ENCODE results near the gene TNIK. TPM values are rescaled to one million over a fixed set of nuclear protein-coding genes. Genes with fewer than 3 reads are reported as not detected.

Gene TNIK
- total RNA-seq, 1 donor, result 7.3 TPM

- DNase-seq (ENCODE audit: low read depth in 2 of 3, low spot score in 2 of 3), result no peak
Observed at GRCh38 chr3:171157286-171157685, 302.9 kb downstream of the TNIK start.

DNA sequence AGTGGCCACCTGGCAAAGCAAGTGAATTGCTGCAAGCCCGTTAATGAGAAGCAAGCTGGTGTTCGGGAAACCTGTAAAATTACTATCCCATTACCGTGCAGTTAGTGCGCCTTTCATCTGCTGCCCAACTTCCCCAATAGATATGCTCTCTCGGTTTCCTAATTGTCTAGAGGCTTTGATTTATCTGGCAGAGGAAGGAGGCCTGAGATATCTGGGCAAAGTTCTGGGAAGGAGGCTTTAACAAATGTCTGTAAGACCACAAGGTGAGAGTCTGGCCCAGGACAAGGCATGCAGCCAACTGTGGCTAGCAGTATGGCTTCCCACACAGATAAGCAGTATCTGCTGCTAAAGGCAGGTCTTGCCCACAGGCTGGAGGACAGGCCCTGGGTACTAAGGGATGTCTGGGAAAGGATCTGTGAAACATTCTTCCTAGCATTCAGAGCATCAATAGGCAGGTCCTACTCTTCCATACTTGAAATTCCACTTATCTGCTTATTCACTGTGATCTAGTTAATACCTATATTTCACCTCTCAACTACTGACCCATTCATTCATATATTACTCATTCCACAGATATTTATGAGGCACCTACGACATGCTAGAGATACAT is 303.7 kb downstream of the TNIK start:
- DNase-seq (ENCODE audit: low read depth in 2 of 3, low spot score in 2 of 3), result no peak

DNA sequence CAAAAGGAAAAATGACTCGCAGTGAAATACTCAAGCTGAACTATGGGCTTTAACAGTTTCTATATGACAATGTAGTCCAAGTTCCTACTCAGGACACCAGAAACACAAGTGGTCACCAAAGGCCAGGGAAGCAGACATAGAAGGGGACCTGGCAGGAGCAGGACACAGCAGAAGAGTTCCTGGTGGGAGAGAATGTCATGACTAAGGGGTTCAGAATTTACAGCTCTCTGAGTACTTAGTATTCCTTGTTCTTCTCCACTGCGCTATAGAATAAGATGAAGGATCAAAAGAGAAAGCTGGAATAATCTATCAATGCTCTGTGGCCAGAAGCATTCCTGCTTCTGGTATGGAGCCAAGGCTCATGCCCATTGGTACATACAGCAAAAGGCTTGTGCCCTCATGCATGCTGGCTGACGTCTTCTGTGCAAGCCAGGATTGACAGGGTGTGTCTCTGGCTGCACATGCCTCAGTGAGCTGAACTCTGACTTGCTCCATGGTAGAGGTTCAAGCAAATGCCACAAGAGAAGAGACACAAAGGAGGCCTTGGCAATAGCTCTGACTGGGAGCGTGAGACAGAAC is 305.0 kb downstream of the TNIK start:
- no peak for DNase-seq (ENCODE audit: low read depth in 2 of 3, low spot score in 2 of 3)

- DNase-seq (ENCODE audit: low read depth in 2 of 3, low spot score in 2 of 3), result no peak
Observed at GRCh38 chr3:171150945-171151344, 309.3 kb downstream of the TNIK start.

- DNase-seq (ENCODE audit: low read depth in 2 of 3, low spot score in 2 of 3), result no peak
Observed at GRCh38 chr3:171149526-171150116, 310.6 kb downstream of the TNIK start.

GRCh38 chr3:171145798-171146197 is 314.4 kb downstream of the TNIK start:
- DNase-seq (ENCODE audit: low read depth in 2 of 3, low spot score in 2 of 3), result no peak

DNA sequence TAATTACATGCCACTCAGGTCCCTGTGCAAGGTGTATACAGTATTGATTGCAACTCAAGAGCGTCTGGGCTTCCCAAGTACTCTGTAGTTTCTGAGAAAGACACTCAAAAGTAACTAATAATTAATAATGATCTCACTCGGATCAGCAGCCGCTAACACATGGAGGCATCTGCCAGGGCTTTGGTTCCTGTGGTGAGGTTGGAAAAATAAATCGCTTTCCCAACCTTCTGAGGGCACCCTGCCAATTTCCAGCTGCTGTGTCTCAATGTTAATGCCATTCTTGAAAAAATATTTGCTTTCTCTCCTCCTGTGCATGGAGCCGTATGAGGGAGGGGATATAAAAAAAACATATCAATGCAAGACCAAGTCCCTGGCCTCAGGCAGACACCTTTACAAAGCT is 317.2 kb downstream of the TNIK start:
- no peak for DNase-seq (ENCODE audit: low read depth in 2 of 3, low spot score in 2 of 3)

GRCh38 chr3:171140246-171140645 is 320.0 kb downstream of the TNIK start:
- no peak for DNase-seq (ENCODE audit: low read depth in 2 of 3, low spot score in 2 of 3)

DNA sequence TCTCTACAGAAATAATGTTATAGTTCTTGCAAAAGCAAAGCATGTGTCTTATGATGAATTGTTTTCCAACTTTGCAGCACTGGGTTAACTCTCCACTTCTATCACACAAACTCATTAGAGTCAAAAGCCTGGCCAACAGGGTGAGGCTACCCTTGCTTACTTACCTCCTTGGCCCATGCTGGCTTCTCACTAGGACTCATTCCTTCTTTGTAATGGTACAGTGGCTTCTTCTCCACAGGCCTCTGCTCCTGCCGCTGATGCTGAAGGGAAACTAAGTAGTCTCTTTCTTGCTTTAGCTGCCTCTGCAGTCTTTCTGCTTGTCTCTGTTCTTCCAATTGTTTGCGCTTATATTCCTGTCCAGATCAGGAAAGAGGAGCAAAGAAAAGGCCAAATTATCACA is 322.2 kb downstream of the TNIK start:
- DNase-seq (ENCODE audit: low read depth in 2 of 3, low spot score in 2 of 3), result no peak

DNA sequence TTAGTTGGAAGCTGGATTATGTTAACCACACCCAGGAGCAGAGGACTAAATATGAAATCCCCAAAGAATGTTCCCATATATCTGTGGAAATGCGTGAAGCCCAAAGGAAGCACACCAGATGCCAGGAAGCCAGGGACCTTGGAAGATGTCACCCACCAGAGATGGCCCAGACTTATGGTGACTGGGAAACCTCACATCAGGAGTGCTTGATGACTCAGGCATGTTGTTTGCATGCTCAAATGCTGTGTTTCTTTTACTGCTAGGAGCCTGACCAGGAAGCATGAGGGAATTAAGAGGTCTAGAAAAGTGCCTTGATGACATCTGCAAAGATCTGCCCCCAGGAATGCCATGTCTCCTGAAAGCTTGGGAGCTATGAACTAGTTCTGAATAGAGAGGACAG is 324.7 kb downstream of the TNIK start:
- DNase-seq (ENCODE audit: low read depth in 2 of 3, low spot score in 2 of 3), result no peak

DNA sequence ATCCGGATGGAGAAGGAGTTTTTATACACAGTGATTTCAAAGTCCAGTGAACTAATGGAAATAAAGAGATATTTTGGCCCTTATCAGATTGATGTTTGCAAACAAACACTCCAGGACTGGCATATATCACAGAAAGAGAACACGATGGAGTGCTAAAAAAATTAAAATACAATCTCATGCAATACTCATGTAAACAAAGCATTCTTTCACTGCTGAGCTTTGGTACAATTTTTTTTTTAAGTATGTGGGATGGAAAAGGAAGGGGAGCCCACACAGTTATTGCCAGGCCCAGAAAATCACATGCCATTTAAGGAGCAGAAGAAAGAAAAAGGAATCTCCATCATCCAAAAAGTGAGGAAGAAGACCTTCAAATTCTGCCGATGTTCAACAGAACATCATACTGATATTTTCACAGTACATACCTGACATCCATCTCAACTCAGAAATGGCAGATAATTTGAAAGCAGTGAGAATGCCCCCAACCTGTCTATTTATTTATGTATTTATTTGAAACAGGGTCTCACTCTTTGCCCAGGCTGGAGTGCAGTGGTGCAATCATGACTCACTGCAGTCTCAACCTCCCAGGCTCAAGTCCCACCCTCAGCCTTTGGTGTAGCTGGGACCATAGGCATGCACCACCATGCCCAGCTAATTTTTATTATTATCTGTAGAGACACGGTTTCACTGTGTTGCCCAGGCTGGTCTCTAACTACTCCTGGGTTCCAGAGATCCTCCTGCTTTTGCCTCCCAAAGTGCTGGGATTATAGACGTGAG is 326.2 kb downstream of the TNIK start:
- no peak for DNase-seq (ENCODE audit: low read depth in 2 of 3, low spot score in 2 of 3)

DNA sequence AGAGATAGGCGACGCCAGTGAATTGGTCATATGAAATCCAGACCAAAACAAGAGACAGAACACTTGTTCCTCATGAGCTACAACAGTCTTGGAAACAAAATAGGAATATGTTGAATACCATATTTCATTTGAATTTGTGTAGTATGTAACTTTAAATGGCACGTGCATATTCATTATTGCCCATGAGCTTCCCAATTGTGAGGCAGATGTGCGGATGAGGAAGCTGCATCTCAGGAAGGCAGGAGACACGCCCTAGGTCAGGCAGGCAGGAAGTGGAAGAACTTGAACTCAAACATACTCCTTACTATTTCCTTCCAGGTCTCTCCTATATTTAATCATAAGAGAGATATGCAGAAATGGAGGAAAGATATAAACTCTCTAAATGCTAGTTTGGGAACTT is 326.9 kb downstream of the TNIK start:
- no peak for DNase-seq (ENCODE audit: low read depth in 2 of 3, low spot score in 2 of 3)

GRCh38 chr3:171132873-171133272 is 327.3 kb downstream of the TNIK start:
- no peak for DNase-seq (ENCODE audit: low read depth in 2 of 3, low spot score in 2 of 3)

DNA sequence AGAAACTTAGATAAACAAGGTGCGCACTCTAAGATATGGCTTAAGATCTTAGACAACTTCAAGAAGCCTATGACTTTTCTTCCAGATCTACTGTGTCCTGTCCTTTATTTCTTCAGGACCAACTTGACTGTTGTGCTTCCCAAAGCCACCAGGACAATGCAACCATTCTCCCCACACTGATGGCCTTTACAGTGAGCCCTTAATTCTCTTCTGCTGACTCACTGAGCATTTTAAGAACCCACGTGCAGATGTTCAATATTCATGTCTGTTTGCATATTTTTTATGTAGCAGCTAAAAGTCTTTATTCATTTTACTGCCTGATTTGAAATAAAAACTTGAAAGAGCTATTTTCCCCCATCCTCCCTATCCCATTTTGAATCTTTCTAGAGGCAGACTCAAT is 330.4 kb downstream of the TNIK start:
- DNase-seq (ENCODE audit: low read depth in 2 of 3, low spot score in 2 of 3), result no peak

GRCh38 chr3:171127611-171128010 is 332.6 kb downstream of the TNIK start:
- DNase-seq (ENCODE audit: low read depth in 2 of 3, low spot score in 2 of 3), result no peak

DNA sequence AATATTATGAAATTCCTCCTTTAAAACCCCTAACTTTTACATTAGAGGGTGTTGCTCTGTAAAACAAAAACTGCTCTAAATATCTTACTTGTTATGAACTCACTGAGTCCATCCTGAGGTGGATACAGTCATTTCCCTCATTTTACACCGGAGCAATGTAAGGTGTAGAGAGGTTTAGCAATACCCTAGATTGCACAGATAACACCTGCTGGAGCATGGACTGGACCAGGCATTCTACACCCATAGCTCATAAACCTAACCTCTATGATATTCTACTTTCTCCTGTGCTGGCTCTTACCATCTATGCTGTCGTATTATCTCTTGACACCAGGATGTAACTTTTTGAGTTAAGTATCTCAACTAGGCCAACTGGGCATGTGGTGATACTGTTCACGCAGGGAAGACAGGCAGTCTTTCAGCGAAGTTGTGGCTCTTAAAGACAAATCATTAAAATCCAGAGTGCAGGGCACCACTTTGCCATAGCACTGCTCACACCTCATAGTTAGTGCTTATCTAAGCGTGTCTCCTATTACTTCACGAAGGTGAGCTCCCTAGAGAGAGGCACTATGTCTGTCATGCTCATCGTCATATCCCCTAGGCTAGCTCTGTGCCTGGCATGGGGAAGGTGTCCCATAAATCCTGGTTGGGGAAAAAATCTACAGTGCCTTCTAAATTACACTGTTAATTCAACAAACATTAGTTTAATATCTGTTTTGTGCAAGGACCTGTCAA is 333.6 kb downstream of the TNIK start:
- DNase-seq (ENCODE audit: low read depth in 2 of 3, low spot score in 2 of 3), result no peak

GRCh38 chr3:171125010-171125409 is 335.2 kb downstream of the TNIK start:
- no peak for DNase-seq (ENCODE audit: low read depth in 2 of 3, low spot score in 2 of 3)

DNA sequence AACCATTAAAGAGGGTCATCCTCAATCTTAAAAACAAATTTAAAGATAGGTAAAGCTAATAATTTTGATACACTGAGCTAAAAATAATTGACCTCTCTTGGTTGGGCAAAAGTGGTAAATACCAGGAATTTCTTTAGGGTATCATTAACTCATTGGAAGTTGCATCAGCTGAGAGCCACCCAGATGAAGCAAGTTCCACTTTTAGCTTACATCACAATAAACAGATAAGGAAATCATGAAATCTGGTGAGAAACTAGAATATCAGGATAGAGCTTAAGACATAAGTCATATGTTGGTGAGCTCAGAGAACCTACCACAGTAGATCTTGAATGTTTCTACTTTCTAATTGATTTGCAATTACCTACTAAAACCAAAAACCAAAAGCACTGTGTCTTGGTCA is 336.3 kb downstream of the TNIK start:
- no peak for DNase-seq (ENCODE audit: low read depth in 2 of 3, low spot score in 2 of 3)

DNA sequence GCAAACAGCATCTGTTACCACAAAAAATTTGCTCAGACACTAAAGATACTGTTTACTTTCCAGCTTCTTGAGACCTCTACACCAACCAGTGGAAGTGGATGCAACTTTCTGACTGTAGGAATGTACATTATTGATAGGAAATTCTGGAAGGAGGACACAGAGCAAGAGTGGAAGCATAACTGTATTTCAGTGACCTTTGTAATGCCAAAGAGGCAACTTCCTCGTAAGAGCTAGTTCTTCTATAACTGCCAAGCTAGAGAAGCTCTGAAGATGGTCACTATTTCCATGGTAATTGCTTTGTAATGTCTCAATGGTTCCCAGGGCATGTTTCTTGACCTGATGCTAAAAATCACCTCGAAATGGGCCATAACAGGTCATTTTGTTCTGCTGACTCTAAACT is 337.3 kb downstream of the TNIK start:
- no peak for DNase-seq (ENCODE audit: low read depth in 2 of 3, low spot score in 2 of 3)

GRCh38 chr3:171122240-171122639 is 338.0 kb downstream of the TNIK start:
- no peak for DNase-seq (ENCODE audit: low read depth in 2 of 3, low spot score in 2 of 3)

GRCh38 chr3:171121801-171122200 is 338.4 kb downstream of the TNIK start:
- no peak for DNase-seq (ENCODE audit: low read depth in 2 of 3, low spot score in 2 of 3)
